GM12878 (cell line): ENCODE data around the gene LHFPL3. TPM values are rescaled to one million over a fixed set of nuclear protein-coding genes. Genes with fewer than 3 reads are reported as not detected.

Experiments
- ATAC-seq: fragments of 200-7000 bp; cut with Tn5 transposase; 3 replicates; pipeline ENCODE4 v1.9.1; 2020; ENCODE audit warnings: mild to moderate bottlenecking, moderate library complexity
- BruUV-seq: library from RNA; stranded (reverse); fragments of 400-500 nt; replicated peaks from 2 replicates; lab custom pipeline; 2021; lab: Mats Ljungman, UMichigan
- CTCF ChIA-PET: fragments of 300-600 bp; sonication (Branson Sonifier 250); formaldehyde crosslinking; extraction: SDS; loops from one replicate; lab custom pipeline; 2021; ENCODE audit warnings: inconsistent platforms; lab: Yijun Ruan, JAX
- POLR2A ChIA-PET: fragments of 350-600 bp; formaldehyde crosslinking; extraction: SDS; loops from one replicate; lab custom pipeline; 2021; ENCODE audit warnings: inconsistent platforms; lab: Charles Lee
- RAD21 ChIA-PET: fragments of 300-600 bp; sonication (Branson Sonifier 250); formaldehyde crosslinking; loops from one replicate; lab custom pipeline; 2023; ENCODE audit warnings: antibody characterized with exemption; ENCODE audit not compliant: unreplicated experiment; lab: Charles Lee
- SMC1A ChIA-PET: fragments of 300-600 bp; sonication (Branson Sonifier 250); formaldehyde crosslinking; loops from one replicate; lab custom pipeline; 2023; ENCODE audit not compliant: unreplicated experiment, uncharacterized antibody; lab: Charles Lee
- DNase-seq: peaks from one replicate; pipeline ENCODE4 v3.0.0-alpha.2; 2011; ENCODE audit warnings: low read depth, low spot score
- FAIRE-seq: peaks from 3 replicates; lab custom pipeline; 2011; peaks lifted over from hg19 to GRCh38; lab: Jason Lieb, UNC
- H2AFZ ChIP-seq: 2 replicates; pipeline ENCODE4 v1.6.0; 2011; ENCODE audit warnings: low read depth, low read length, control low read depth; ENCODE audit not compliant: control insufficient read depth
- H3K27ac ChIP-seq: 2 replicates; pipeline ENCODE4 v1.5.1; 2011; ENCODE audit warnings: control low read depth; ENCODE audit not compliant: control insufficient read depth, insufficient read depth
- H3K27me3 ChIP-seq, 2 experiments: replicated peaks in 1 of 2; 2 replicates each; pipeline versions ENCODE4 v1.6.0 to v1.6.1; 2011; ENCODE audit warnings: low read length in 1 of 2; ENCODE audit not compliant: control insufficient read depth in 2 of 2, insufficient read depth in 2 of 2
- H3K36me3 ChIP-seq, 2 experiments: 2 replicates each; pipeline ENCODE4 v1.5.1; 2011; ENCODE audit warnings: low read length in 1 of 2; ENCODE audit not compliant: control insufficient read depth in 2 of 2, insufficient read depth in 2 of 2
- H3K4me1 ChIP-seq: 2 replicates; pipeline ENCODE4 v1.6.1; 2011; ENCODE audit warnings: mild to moderate bottlenecking, low read length, moderate library complexity, mixed read lengths; ENCODE audit not compliant: control insufficient read depth, insufficient read depth
- H3K4me2 ChIP-seq: 2 replicates; pipeline ENCODE4 v1.6.0; 2011; ENCODE audit warnings: control low read depth; ENCODE audit not compliant: control insufficient read depth, insufficient read depth
- H3K4me3 ChIP-seq: fragments of 200-600 bp; sonication (generic); 2 replicates; pipeline ENCODE4 v1.5.1; 2016
- H3K79me2 ChIP-seq: 2 replicates; pipeline ENCODE4 v1.6.0; 2011; ENCODE audit warnings: low read length; ENCODE audit not compliant: control insufficient read depth, insufficient read depth
- H3K9ac ChIP-seq: 2 replicates; pipeline ENCODE4 v1.8.0; 2011; ENCODE audit warnings: low read length, control low read depth, mixed read lengths; ENCODE audit not compliant: control insufficient read depth, insufficient read depth
- H3K9me3 ChIP-seq: replicated peaks from 3 replicates; pipeline ENCODE4 v1.5.1; 2011; ENCODE audit warnings: mild to moderate bottlenecking, low read length; ENCODE audit not compliant: control insufficient read depth, insufficient read depth
- H4K20me1 ChIP-seq: 2 replicates; pipeline ENCODE4 v1.6.0; 2011; ENCODE audit not compliant: control insufficient read depth, insufficient read depth
- ATF2 ChIP-seq: IDR thresholded peaks from 2 replicates; pipeline ENCODE4 v1.6.1; 2012; ENCODE audit warnings: low read length, inconsistent platforms
- BCL11A ChIP-seq: IDR thresholded peaks from 2 replicates; pipeline ENCODE4 v1.6.1; 2011; ENCODE audit warnings: low read depth, low read length
- CTCF ChIP-seq, 3 experiments: IDR thresholded peaks in 2 of 3; conservative IDR thresholded peaks in 1 of 3; 2 replicates each; pipeline ENCODE4 v1.5.1; 2011; ENCODE audit warnings: low read depth in 3 of 3, low read length in 3 of 3, mild to moderate bottlenecking in 3 of 3, control low read depth in 2 of 3, moderate library complexity in 2 of 3, inconsistent platforms in 1 of 3, mixed read lengths in 1 of 3; ENCODE audit not compliant: control insufficient read depth in 2 of 3, insufficient read depth in 1 of 3; ENCODE audit errors: extremely low read depth in 1 of 3
- HSF1 ChIP-seq: fragments of 150-350 bp; IDR thresholded peaks from 2 replicates; pipeline ENCODE4 v1.6.1; 2014; ENCODE audit warnings: mild to moderate bottlenecking, low read depth, low read length
- MEF2A ChIP-seq: IDR thresholded peaks from 2 replicates; pipeline ENCODE4 v1.6.1; 2011; ENCODE audit warnings: low read depth, mild to moderate bottlenecking, low read length, moderate library complexity; ENCODE audit not compliant: insufficient read depth
- MYC ChIP-seq: IDR thresholded peaks from 2 replicates; pipeline ENCODE4 v1.6.1; 2011; ENCODE audit warnings: mild to moderate bottlenecking, low read length, moderate library complexity, inconsistent platforms; ENCODE audit not compliant: insufficient read depth, insufficient replicate concordance, insufficient read length, severe bottlenecking
- PAX5 ChIP-seq: IDR thresholded peaks from 2 replicates; pipeline ENCODE4 v1.6.1; 2011; ENCODE audit warnings: low read depth, low read length, borderline replicate concordance
- RBBP5 ChIP-seq: fragments of 200-600 bp; sonication (generic); conservative IDR thresholded peaks from 2 replicates; pipeline ENCODE4 v1.6.1; 2016
- RELB ChIP-seq: fragments of 450-650 bp; IDR thresholded peaks from 2 replicates; pipeline ENCODE4 v1.6.1; 2017; ENCODE audit warnings: low read depth, mild to moderate bottlenecking, moderate library complexity
- TBL1XR1 ChIP-seq: IDR thresholded peaks from 2 replicates; pipeline ENCODE4 v1.6.1; 2012; ENCODE audit warnings: low read depth, low read length, improper control_type of control experiment
- YBX1 ChIP-seq: fragments of 450-650 bp; IDR thresholded peaks from 2 replicates; pipeline ENCODE4 v1.6.1; 2016; ENCODE audit warnings: antibody characterized with exemption
- ZBTB4 ChIP-seq: fragments of 450-650 bp; formaldehyde crosslinking; IDR thresholded peaks from 2 replicates; pipeline ENCODE4 v1.4.0; 2022; ENCODE audit warnings: mild to moderate bottlenecking, moderate library complexity
- ZNF217 ChIP-seq: fragments of 450-650 bp; IDR thresholded peaks from 2 replicates; pipeline ENCODE4 v1.6.1; 2017; ENCODE audit warnings: antibody characterized with exemption, mild to moderate bottlenecking
- WGBS: methylation state at CpG from one replicate; pipeline ENCODE4 v1.1.6; 2016; ENCODE audit warnings: low lambda C conversion rate; ENCODE audit not compliant: insufficient replicate concordance, insufficient coverage; ENCODE audit errors: missing lambda C conversion rate; 5-methylcytosine and 5-hydroxymethylcytosine counted together
- in situ Hi-C: fragments of 300-500 bp; cut with MboI; formaldehyde crosslinking; loops from 9 replicates; pipeline ENCODE4 v1.14.3; 2018; ENCODE audit warnings: mixed read lengths
- intact Hi-C: fragments of 100-400 bp; cut with micrococcal nuclease; formaldehyde crosslinking; loops from one replicate; pipeline ENCODE4 v1.14.2; 2022; ENCODE audit not compliant: unreplicated experiment
- polyA plus RNA-seq, 11 experiments: library from polyadenylated mRNA; depleted of rRNA in 4 of 11; unstranded in 6 of 11; stranded (reverse) in 5 of 11; fragments of >200 nt; fragmentation: Nextera tagmentation in 4 of 11; fragmentation: Illumina TruSeq in 1 of 11; extraction: Ambion mirVana in 4 of 11; extraction: Trizol in 1 of 11; gene quantifications; 1 replicate in 1 of 11; 2 replicates in 10 of 11; pipeline versions ENCODE4 v1.2.1 to v1.2.3, GENCODE V29; 2011 to 2016; ENCODE audit warnings: inconsistent platforms in 2 of 11, missing spikeins in 2 of 11, low read depth in 1 of 11
- total RNA-seq, 4 experiments: library from RNA; depleted of rRNA in 3 of 4; stranded (reverse); fragments of >200 nt in 3 of 4; fragmentation: Illumina TruSeq in 1 of 4; extraction: Trizol in 1 of 4; gene quantifications; 2 replicates each; pipeline versions ENCODE4 v1.2.1 to v1.2.3, GENCODE V29; 2013 to 2021
- TF ChIP-seq, protein P1 (sequence below): IDR thresholded peaks from 2 replicates; pipeline ENCODE4 v1.6.1; 2012; ENCODE audit warnings: low read depth, low read length, improper control_type of control experiment

The LHFPL3 gene
- total and polyA plus RNA-seq, 10 of the 15 experiments (the other 5 are each of a cell fraction or from before 2014, with no cell fraction given): 0.09 TPM; not detected in 9

DNA sequence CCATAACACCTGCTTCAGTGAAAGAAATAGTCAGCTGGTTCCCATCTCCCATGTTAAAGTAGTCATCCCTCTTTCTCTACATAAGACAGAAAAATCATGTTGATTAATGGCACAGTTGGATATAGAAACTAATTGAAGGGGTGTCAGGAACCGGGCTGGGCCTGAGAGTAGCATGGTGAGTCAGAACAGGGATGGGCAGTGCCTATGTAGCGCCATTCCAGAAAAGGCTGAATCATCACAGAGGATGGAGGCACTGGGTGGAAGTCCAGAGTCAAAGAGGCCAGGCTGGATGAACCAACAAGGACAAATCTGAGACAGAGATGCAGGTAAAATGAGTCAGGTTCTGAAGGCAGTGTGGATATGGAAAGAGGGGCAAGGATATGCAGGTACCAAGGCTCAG, 201.2 kb downstream of the LHFPL3 start:
- no peak overlapping the region for H3K9ac ChIP-seq
- FAIRE-seq: no peak
- no peak overlapping the region for H3K27ac ChIP-seq
- ATAC-seq: no peak
- H3K36me3 ChIP-seq: no peaks in the 10 kb centered on the region
- no peaks in the 10 kb centered on the region for H3K4me1 ChIP-seq
- intact Hi-C loops: no loop called here
- no peak for TF ChIP-seq ZNF217
- TF ChIP-seq CTCF (IDR thresholded peaks at IDR 0.05 in 2 of 3, conservative IDR thresholded peaks at IDR 0.05 in 1 of 3; ENCODE audit: control insufficient read depth in 2 of 3, extremely low read depth in 1 of 3, insufficient read depth in 1 of 3, low read depth in 3 of 3, low read length in 3 of 3): no peak
- no peak for TF ChIP-seq MYC
- TF ChIP-seq, protein P1, sequence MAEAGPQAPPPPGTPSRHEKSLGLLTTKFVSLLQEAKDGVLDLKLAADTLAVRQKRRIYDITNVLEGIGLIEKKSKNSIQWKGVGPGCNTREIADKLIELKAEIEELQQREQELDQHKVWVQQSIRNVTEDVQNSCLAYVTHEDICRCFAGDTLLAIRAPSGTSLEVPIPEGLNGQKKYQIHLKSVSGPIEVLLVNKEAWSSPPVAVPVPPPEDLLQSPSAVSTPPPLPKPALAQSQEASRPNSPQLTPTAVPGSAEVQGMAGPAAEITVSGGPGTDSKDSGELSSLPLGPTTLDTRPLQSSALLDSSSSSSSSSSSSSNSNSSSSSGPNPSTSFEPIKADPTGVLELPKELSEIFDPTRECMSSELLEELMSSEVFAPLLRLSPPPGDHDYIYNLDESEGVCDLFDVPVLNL: no peak
- no peak for TF ChIP-seq MEF2A
- no peak for TF ChIP-seq YBX1
- TF ChIP-seq RELB: no peak
- no peak for TF ChIP-seq PAX5
- no peak for TF ChIP-seq BCL11A
- TF ChIP-seq TBL1XR1: no peak
- TF ChIP-seq HSF1: no peak
- no peak for TF ChIP-seq ZBTB4 (CRISPR knock-in tag)
- TF ChIP-seq ATF2: no peak
- TF ChIP-seq RBBP5: no peak
- TF ChIP-seq, all 136 proteins: peak for 0
- H3K4me2 ChIP-seq: no peak overlapping the region
- no peak overlapping the region for H2AFZ ChIP-seq
- no TSS peak for BruUV-seq
- no peaks in the 10 kb centered on the region for H4K20me1 ChIP-seq
- no peaks in the 10 kb centered on the region; a peak in 1 of 4 replicates for H3K27me3 ChIP-seq
- ChIA-PET CTCF (no interaction called here), RAD21 (no interaction called here), POLR2A (no interaction called here), SMC1A (no interaction called here)
- no peaks in the 10 kb centered on the region for H3K9me3 ChIP-seq
- no peak overlapping the region for H3K4me3 ChIP-seq
- in situ Hi-C loops: no loop called here
- no peak for DNase-seq
- H3K79me2 ChIP-seq: no peaks in the 10 kb centered on the region
- WGBS: 0% methylated on average over 2 of the region's 2 CpGs
